GM19240 (cell line): ENCODE measurements around the gene SNX11.

ENCODE experiments used
- DNase-seq: peaks from one replicate; pipeline ENCODE4 v3.0.0; 2011; ENCODE audit warnings: low spot score; ENCODE audit not compliant: insufficient read length

SNX11 gene

GRCh38 chr17:48095611-48096010 lies 12.0 kb upstream of the SNX11 start:
- no peak for DNase-seq

- no peak for DNase-seq
These were observed 7.4 kb upstream of the SNX11 start for GRCh38 chr17:48100160-48100559.

DNA sequence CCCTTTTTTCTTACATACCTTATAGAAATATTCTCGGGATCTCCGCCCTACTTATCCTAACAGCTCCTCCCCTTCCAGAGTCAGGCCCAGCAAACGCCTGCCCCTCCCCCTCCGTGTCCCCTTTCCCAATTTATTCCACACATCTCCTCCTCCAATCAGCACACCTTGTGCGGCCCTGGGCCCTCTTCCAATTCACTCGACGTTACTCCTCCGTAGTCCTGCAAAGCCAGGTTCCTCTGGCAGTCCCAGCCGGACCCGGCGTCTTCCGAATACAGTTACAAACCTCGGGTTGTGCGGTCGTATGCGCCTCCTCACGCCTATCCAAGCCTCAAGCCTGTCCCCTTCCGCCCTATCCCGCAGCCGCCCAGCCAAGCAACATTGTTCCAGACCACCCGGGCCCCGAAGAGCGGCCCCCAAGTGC lies 7.0 kb upstream of the SNX11 start:
- no peak for DNase-seq

DNA sequence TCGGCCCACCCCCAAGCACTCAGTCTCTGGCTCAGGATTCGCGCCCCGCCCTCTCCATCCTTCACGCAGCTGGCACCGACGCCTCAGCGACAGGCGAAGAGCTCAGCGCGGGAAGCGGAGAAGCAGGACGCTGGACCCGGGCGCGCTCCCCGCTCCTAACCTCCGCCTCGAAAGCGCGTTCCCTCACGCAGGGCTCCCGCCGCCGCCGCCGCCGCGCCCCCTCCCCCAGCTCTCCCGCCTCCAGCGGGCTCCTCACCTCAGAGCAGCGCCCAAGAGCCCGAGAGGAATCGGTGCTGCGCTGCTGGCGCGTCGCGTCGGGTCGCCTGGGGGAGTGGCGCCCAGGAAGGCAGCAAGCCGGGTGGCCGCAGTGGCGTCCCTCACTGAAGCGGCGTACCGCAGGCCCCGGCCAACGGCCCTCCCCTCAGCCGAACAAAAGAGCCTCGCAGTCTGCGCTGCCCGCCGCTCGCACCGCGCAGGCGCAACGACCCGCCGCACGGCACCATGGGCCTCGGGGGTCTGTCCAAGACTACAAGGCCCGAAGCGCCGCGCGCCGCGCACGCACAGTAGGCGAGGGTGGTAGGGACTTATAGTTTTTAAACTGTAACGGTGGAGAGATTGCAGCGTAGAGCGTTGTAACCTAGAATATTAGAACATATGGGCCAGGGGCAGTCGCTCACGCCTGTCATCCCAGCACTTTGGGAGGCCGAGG lies 6.4 kb upstream of the SNX11 start, which contains the start of gene CBX1:
Gene CBX1, minus strand, starts transcription at position 467 of the 709 bp plus-strand sequence. CDS start 24,474 bp downstream, outside the sequence.
- DNase-seq, result peak; percentile 67

DNA sequence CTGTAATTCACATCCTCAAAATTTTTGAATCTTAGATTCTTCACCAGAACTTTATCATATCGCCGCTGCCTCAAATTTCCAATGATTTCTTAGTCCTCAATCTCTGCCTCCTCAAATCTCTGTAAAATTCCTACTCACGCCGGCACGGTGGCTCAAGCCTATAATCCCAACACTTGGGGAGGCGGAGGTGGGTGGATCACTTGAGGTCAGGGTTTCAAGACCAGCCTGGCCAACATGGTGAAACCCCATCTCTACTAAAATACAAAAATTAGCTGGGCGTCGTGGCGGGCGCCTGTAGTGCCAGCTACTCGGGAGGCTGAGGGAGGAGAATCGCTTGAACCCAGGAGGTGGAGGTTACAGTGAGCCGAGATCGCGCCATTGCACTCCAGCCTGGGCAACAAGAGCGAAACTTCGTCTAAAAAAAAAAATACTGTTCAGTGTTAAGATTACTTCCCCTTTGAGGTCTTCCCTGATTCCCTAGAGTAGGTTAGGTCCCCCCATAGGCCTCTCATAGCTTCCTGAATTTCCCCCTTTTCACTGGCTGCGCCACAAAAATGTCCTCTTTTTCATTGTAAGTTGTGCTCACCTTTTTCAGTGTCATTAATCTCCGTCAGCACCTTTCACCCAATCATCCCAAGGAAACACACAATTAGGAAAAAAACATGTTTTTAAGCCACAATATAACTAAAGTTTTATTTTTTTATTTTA lies 5.4 kb upstream of the SNX11 start:
- no peak for DNase-seq

DNA sequence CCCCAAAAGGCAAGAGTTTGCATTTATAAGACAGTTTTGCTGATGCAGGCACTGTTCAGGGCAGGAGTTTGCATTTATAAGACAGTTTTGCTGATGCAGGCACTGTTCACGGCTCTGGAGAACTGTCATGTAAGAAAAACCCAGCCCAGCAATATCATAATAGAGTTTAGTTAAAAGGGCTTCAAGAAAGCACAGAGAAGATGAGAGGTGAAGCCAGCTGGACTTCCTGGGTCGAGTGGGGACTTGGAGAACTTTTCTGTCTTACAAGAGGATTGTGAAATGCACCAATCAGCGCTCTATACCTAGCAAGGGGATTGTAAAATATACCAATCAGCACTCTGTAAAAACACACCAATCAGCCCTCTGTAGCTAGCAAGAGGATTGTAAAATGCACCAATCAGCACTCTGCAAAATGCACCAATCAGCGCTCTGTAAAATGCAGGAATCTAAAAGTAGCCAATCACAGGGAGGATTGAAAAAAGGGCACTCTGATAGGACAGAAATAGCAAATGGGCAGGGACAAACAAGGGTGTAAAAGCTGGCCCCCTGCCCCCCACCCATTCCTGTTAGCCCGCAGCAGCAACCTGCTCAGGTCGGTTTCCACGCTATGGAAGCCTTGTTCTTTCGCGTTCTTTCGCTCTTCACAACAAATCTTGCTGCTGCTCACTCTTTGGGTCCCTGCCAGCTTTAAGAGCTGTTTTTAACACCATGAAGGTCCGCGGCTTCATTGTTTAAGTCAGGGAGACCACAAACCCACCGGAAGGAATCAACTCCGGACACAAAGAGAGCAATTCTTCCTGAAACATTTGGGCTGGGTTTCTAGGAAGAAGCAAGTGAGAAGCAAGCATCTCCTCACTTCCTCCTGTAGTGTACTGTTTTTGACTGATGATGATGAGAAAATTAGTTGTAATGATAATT lies 4.5 kb upstream of the SNX11 start:
- no peak for DNase-seq

GRCh38 chr17:48104440-48104839 lies 3.1 kb upstream of the SNX11 start:
- no peak for DNase-seq

DNA sequence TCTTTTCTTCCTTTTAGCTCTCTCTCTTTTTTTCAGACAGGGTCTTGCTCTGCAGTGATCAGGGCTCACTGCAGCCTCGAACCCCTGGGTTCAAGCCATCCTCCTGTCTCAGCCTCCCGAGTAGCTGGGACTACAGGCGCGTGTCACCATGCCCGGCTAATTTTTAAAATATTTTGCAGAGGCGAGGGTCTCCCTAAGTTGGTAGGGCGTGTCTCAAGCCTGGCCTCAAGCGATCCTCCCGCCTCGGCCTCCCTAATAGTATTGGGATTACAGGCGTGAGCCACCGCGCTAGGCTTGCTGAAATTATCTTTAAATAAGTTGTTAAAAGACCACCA lies 797 bp upstream of the SNX11 start:
- DNase-seq, result no peak

DNA sequence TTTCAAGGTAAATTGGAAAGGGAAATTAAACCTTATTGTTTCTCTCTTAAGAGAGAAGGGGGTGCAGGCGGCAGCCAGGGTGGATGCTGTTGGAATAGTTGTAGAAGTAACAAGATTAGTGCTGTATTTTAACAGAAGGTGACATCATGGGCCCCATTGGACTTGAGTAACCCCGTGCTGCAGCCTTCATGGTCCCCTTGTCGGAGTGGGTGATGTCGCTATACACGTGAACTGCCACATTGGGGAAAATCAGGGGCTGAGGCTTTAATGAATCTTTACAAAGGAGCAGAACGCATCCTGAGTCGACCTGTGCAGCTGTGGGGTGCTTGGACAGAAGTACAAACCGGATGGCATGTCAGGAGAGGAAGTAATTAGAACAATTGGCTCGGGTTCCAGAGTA lies 3.2 kb downstream of the SNX11 start:
- DNase-seq, result no peak

DNA sequence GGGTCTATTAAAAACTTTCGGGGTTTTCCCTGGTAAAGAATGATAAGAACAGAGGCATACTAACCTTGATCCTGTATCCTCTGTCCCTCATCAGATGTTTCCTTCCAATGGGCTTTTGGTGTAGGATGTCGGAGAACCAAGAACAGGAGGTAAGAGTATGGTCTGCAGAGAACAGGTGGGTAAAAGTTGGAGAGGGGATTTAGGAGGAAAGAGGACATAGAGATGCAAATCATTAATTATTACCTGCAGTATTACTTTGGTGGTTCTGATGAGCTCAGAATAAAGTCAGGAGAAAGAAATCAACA lies 4.3 kb downstream of the SNX11 start:
- DNase-seq, result no peak

DNA sequence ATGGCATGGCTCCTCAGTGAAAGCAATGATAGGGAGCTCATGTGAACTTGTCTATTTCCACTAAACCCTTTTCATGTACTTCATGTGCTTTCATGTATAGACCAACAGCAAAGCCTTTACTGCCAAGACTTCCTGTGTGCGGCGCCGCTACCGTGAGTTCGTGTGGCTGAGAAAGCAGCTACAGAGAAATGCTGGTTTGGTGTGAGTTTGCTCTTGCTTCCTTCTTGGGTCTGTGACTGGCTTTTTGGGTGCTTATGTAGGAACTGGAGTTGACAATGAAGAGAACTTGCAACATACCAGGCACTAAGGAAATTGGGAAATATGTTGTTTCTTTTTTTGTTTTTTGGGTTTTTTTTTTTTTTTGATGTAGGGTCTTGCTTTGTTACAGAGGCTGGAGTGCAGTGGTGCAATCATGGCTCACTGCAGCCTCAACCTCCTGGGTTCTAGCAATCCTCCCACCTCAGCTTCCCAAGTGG lies 5.7 kb downstream of the SNX11 start:
- peak; percentile 34 for DNase-seq

DNA sequence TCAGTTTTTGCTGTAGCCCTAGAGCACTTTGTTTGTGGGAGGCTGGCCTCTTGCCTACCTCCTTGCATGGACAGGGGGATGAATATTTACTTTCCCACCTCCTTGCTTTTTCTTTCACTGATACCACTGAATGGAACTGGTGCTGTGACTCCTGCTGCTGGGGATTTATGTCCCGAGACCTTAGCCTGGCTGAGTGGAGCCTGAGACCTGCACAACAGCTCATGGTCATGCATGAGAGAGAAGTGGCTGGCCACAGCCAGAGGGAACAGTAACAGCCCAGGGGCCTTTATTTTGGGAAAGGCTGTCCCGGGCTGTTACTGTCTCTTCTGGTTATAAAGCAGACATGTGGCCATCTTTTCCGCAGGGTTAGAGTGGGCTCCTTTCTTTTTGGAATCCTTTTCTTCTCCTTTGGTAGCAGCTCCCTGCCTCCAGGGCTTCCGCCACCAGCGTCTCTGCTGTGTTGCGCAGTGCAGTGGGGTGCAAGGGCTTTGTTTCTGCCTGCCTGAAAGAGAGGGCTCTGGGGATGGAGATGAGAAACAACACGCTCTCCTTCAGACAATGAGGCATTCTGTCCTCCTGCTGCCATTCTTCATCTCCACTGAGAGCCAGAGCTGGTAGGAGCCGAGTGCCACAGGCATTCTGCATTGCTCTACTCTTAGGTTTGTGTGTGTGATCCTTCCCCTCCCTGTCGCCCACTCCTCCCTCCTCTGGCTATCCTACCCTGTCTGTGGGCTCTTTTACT lies 14.5 kb downstream of the SNX11 start:
- no peak for DNase-seq

GRCh38 chr17:48122665-48123045 lies 15.1 kb downstream of the SNX11 start:
- DNase-seq, result no peak

- no peak for DNase-seq
These were observed 15.5 kb downstream of the SNX11 start for GRCh38 chr17:48123111-48123510.

GRCh38 chr17:48123776-48124388 lies 16.3 kb downstream of the SNX11 start:
- DNase-seq, result no peak

- DNase-seq, result no peak
These were observed 18.4 kb downstream of the SNX11 start for GRCh38 chr17:48125829-48126531.

DNA sequence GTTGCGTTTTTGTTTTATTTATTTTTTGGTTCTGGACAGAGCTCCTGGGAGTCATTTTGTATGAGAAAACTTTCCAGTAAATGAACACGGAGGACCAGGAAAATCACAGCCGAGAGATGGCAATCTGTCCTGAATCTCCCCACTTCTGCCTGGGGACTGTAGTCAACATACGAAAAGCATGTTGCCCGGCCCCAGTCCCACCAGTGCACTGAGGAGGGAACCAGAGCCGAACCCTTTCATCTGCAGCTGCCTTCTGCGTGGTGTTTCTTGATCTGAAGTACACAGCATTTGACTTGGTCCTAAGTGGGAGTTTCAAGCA lies 18.9 kb downstream of the SNX11 start:
- DNase-seq, result no peak

- DNase-seq, result no peak
These were observed 19.9 kb downstream of the SNX11 start for GRCh38 chr17:48127371-48128051.

DNA sequence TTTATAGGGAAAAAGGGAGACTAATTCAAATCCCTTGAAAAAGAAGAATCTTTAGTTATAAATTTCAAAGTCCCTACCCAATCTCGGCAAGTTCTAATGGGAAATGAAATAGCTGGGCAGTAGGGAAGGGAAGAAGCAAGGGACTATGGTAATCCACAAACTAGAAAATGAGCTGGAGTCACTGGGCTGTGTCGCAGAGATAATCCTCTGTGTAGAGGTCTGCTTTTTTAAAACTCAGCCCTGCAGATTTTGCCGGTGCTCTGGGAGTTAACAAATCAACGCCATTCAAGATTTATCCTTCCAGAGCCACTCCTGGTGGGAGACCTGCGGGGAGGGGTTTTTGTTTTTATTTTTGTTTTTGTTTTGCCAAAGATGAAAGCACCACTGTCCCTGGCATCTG lies 20.8 kb downstream of the SNX11 start:
- no peak for DNase-seq

- DNase-seq, result no peak
These were observed 22.4 kb downstream of the SNX11 start for GRCh38 chr17:48129981-48130380.
